NCI-H2171 treated with DMSO at 0.1 percent for 48 hours (cell line): ENCODE measurements around the gene ARL8B.
"Not testable (repeated sequence)": the region's sequence is repeated elsewhere in the genome, so short reads cannot be mapped to it uniquely, and the experiment has no call there.

Experiments used
- DNase-seq: peaks from one replicate; lab custom pipeline; 2025; lab: John Stamatoyannopoulos, UW

The ARL8B gene

DNA sequence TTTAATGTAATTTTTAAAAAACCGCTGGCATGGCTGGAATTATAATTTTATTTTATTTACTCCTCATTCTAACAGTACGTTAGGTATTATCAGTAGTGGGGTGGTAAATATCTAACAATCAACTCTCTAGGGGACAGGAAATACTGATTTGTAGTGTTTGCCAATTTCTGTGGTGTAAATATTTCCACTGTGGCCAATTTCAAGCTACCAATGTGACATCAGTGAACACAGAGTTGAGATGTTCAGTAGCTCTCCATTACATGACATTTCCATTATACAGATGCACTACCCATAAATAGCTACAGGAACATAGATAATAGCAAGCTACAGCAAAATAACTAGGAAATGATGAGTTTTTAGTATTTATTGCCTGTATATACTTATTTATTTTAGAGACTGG, 10.0 kb upstream of the ARL8B start:
- DNase-seq, result no peak

DNA sequence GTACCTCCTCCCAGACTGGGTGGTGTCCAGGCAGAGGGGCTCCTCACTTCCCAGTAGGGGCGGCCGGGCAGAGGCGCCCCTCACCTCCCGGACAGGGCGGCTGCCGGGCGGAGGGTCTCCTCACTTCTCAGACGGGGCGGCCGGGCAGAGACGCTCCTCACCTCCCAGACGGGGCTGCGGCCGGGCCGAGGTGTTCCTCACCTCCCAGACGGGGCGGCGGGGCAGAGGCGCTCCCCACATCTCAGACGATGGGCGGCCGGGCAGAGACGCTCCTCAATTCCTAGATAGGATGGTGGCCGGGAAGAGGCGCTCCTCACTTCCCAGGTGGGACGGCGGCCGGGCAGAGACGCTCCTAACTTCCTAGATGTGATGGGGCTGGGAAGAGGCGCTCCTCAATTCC, 8.4 kb upstream of the ARL8B start:
- not testable (repeated sequence) for DNase-seq

DNA sequence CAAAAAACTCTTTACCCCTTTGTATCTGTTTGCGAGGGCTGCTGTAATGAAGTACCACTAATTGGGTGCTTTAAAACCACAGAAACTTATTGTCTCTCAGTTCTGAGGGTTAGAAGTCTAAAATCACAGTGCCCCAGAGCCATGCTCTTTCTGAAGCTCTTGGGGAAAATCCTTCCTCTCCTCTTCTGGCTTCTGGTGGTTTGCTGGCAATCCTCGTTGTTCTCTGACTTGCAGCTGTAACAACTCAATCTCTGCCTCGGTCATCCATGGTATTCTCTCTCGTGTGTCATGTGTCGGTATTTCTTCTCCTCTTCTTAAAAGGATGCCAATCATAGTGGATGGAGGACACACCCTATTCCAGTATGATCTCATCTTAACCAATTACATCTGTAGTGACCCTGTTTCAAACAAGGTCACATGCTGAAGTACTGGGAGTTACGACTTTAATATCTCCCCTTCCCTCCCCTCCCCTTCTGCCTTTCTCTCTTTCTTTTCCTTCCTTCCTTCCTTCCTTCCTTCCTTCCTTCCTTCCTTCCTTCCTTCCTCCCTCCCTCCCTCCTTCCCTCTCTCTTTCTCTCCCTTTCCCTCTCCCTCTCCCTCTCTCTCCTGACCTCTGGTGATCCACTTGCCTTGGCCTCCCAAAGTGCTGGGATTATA, 6.5 kb upstream of the ARL8B start:
- DNase-seq, result no peak

DNA sequence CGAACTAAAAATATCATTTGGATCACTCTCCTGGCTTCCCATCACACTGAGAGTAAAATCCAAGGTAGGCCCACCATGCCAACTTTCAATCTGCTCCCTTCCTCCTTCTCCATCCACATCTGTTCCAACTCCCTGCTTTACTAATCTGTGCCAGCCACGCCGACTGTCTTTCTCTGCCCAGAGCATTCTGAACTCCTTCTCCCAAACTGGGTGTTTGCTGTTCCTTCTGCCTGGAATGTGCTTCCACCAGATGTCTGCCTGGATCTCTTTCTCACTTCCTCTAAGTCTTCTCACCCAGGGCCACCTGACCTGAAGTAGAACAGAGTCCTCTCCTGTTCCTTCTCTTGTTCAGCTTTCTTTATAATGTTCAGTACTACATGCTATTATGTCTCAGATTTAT, 5.6 kb upstream of the ARL8B start:
- DNase-seq, result no peak

DNA sequence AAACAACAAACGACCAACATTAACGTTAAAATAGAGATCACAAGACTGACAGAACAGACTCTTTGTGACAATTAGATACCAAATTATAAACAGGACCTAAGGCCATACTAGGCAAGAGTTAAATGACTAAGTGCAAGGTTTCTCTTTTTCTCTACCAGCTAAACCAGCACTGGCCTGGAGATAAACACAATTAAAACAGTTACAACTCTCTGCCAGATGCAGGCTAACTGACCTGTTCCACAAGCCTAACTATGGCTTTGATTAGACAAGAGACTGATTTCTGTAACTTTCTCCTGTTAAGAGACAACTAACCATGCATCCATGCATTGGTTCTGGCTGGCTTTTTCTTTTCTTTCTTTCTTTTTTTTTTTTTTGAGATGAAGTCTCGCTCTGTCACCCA, 1.6 kb upstream of the ARL8B start:
- DNase-seq, result no peak

DNA sequence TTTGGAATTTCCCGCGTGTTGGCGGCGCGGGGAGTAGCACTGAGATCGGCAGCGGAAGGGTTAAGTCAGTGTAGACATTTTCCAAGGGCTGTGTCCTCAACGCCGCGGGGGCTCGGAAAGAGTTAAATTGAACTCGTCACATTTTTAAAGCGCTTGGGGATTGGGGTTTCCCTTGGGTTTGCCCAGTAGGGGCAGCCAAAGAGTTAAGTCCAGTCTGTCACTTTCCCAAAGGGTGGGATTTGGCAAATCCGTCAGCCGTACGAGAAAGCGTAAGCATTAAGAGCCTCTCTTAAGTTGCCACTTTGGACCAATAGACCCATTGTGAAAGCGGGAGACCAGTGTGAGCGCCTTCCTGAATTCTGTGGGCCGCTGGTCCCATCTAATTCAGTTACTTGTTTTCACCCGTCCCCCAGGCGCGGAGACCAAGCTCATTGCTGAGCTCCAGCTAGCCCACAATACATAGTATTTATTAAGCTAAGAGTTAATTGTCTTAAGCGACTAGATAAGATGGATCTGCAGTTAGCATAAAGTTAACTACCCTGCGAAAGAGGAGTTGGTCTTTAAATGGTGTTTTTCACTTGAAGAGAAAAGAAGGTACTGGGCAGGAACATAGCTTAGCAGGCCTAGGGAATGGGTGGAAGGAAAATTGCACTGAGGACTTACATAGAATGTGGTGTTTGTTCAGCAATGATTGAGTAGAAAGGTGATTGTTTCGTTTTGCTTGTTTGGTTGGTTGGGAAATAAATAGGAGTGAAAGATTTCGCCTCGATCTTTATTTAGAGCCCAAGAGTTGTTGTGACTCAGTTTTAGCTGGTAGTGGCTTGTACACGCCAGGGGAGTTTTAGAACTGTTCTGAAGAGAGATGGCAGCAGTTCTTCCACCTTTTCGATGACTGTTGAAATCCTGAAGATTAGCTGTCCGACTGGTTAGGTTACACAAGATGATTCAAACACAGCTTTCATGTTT, 932 bp downstream of the ARL8B start:
- DNase-seq, result no peak

DNA sequence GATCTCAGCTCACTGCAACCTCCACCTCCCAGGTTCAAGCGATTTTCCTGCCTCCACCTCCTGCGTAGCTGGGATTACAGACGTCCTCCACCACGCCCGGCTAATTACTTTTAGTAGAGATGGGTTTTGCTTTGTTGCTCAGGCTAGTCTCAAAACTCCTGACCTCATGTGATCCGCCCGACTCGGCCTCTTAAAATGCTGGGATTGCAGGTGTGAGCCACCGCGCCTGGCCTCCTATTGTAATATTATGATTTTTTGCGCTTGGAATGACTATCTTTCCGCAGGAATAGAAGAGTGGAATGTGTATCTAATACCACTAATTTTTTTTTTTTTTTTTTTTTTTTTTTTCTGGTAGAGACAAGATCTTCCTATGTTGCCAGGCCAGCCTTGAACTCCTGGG, 1.8 kb downstream of the ARL8B start:
- no peak for DNase-seq

DNA sequence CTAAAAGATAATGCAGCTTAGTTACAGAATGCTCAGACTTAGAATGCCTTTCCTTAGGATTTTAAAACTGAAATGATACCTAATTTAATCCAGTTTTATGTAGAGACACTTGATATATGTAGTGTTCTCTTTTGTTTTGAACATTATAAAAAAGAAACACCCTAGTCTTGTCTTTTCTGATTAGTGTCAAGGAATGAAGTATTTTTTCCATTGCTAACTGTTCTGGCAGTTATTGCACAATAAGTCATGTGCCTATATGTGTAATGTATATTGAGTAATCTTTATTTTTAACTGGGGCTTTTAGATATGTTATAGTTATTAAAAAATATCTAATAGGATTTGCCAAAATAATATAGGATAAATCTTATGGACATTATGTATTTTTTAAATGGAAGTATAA, 4.5 kb downstream of the ARL8B start:
- no peak for DNase-seq

DNA sequence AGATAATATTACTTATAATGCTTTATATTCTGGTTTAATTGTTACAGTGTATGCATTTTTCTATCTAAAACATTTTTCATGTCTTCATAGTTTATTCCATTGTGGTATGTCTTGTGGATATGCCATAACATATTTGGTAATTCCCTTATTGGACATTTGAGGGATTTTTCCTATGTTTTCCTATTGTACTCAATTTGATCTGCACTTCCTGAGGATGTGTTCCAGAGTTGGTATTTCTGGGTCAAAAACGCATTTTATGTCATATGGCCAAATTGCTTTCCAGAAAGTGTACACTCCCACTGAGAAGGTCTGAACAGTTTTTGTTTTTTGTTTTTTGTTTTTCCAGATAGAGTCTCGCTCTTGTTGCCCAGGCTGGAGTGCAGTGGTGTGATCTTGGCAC, 6.8 kb downstream of the ARL8B start:
- DNase-seq, result no peak

DNA sequence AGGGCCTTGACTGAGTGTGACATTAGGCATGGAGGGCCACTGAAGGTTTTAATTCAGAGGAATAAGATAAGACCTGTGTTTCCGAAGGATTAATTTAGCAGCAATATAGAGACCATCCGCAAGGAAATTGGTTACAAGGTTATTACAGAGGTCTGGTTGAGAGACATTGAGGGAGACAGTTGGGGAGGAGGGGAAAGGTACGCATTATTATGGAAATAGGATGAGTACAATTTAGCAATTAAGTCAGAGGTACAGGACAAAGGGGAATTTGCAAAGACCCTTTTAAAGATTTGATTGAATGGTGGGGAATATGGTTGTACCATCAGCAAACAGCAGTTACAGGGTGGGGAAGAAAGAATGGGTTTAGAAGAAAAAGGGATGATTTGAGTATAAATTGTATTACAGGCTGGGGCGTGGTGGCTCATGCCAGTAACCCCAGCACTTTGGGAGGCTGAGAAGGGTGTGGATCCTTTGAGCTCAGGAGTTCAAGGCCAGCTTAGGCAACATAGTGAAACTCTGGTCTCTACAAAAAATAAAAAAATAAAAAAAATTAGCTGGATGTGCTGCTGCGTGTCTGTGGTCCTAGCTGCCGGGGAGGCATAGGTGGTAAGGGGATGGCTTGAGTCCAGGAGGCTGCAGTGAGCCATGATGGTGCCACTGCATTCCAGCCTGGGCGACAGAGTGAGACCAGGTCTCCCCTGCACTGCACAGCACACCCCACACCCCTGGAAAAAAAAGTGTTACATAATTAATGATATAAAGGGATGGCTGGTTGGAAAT, 11.3 kb downstream of the ARL8B start:
- no peak for DNase-seq

DNA sequence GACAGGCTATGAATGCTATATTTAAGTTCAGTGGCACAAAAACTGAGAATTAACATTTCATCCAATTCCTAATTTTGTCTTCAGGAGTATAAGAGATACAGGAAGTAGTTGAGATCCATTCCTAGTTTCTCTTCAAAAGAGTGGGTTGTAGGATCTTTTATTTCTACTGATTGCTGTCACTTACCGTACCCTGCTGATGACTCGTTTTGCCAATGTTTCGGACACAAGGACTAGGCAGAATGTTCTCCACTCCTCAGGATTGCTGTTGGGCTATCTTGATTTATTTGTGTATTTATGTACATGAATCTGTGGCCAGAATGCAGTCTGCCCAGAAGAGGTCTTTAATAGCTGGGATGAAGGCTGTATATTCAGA, 11.9 kb downstream of the ARL8B start:
- no peak for DNase-seq

DNA sequence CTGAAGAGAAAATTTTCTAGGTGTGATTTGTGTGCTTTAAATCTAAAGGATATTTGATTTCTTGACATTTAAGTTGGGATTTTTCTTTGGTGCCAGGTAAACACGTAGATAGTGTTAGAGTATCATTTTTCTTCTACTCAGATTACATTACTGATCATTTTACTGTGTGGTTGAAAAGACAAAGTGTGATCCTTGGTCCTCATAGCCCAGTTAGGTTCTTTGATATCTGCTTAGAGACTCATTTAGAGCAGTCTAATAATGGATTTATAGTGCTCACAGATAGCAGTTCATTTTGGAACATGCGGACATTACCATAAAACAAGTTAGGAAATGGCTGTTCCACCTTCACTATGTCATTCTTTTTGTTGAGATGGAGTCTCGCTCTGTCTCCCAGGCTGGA, 12.4 kb downstream of the ARL8B start:
- DNase-seq, result no peak

DNA sequence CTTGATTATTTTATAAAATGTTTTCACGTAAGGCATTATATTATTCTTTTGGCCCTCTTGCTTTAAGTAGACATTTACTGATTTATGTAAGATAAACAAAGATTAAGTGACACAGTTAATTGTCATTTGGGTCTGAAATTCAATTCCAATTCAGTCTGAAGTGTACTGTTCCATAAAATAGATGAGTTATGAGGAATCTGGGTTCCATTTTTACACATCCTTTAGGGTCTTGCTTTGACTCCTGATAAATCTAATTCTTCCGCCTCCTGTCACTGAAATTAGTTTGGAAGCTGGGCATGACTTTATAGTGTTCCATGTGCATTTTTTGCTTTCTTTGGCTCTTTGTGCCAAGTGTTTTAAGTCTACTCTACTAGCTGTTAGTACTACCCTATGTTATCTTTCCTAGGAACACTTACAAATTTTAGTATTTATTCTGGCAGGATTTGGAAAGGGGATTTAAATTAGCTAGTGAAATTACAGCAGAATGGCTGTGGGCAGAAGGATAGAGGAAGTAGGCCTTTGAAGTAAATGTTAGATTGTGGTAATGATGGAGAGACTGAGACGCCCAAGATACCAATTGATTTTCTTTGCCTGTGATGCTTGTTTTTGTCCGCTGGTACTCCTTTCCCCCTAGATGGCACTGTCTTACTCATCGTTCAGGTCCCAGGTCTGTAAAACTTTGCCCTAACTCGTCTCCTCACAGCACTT, 14.3 kb downstream of the ARL8B start:
- no peak for DNase-seq

DNA sequence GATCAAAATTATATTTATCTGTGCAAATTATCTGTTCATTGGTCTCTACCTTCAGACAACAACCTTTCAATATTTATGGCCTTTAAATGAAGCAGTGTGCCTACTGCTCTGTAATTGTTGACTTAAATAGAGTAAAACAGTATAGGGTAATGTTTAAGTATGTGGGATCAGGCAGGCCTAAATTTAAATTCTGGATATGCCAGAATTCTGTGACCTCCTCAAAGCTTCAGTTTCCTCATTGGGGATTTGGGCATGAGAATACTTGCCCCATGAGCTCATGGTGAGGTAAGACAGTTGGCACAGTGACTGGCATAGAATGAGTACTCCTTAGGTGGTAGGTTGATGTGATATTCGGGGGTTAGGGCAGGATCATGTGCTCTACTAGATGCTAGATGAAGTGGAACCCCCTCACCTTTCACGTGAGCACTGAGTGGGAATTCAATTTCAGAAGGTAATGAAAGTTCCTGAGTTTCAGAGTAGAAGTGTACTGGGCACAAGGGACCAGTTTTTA, 14.9 kb downstream of the ARL8B start:
- DNase-seq, result no peak

DNA sequence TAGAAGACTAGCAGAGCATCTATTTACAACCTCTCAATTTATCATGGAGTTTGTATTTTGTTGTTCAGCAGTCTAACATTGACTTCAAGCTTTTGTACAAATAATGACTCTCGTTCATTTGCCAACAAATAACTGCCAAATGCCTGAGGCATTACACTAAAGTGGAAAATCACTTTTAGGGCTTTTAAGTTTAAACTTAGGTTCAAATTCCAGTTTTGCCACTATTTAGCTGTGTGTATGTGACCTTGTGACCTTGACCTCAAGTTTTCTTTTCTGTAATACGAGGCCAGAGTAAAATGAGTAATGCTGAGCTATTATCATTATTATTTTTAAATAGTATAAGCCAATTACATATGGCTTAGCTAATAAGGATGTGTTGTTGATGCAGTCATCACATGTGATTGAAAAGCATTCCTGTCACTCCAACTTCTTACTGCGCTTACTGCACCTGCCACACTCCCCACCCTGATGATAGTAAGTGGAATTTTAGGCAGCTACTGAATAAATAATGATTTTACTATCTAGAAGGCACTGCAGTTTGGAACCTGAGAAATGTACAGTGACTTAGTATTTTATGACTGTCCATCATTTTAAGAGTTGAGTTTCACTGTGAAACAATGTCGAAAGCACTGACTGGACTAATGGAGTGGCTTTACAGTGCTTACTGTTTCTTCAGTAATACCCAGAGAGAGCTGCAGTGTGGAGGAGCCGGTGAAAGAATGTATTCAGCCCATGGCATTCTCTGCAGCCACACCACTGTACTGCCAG, 16.3 kb downstream of the ARL8B start:
- no peak for DNase-seq

DNA sequence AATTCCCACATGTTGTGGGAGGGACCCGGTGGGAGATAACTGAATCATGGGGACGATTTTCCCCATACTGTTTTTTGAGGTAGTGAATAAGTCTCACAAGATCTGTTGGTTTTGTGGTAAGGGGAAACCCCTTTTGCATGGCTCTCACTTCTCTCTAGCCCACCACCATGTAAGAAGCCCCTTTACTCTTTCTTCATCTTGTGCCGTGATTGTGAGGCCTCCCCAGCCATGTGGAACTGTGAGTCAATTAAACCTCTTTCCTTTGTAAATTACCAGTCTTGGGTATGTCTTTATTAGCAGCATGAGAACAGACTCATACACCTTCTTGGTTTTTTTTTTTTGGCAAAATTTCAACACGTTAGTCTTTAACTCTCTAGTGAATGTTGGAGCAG, 18.1 kb downstream of the ARL8B start:
- no peak for DNase-seq

DNA sequence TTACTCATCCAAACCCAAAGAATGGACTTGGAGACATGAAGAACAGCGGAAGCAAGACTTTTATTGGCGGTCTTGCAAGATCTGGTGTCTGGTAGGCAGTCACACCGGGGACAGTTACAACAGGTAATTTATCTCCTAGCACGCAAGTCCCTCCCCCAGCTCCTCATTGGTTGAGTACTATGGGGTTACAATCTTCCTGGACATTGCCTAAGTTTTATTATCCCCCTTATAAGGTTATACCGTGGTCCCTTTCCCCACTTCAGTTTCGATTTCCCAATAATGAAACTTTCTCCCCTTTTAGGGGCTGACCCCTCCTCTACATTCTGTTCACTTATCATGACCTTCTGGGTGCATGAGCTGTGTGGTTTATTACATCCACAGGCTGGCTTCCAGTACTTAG, 18.7 kb downstream of the ARL8B start:
- DNase-seq, result no peak

DNA sequence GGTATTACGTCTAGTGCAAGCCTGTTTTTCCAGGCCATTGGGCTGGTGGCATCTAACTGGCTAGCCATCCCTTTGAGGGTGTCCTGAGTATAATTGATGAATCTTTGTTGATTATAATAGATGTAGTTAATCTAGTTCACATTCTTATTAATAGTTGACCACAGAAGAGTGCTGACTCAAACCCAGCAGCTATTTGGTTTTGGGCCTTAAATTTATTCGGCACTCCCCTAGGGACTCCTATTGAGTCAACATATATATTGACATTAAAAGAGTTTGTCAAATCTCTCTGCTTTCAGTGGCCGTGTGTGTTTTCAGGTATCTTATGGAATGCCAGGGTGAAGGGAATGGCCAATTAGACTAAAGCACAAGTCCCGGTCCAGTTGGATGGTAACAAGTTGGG, 19.7 kb downstream of the ARL8B start:
- DNase-seq, result no peak

DNA sequence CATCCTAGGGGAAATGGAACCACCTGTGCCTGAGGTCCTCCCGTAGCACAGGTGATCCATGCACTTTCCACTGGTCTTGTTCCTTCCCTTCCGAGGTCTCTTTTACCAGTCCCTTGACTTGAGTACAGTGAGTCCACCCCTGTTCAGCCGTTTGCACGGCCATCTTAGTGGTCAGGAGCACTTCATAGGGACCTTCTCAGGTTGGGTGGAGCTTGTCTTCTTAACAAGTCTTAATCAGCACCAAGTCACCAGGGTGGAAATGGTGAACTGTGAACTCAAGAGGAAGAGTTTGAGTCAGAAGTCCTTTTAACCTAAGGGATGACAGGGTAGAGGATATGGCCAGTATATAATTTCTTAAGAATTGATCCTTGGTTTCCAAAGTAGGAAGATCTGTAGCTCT, 21.4 kb downstream of the ARL8B start:
- no peak for DNase-seq

DNA sequence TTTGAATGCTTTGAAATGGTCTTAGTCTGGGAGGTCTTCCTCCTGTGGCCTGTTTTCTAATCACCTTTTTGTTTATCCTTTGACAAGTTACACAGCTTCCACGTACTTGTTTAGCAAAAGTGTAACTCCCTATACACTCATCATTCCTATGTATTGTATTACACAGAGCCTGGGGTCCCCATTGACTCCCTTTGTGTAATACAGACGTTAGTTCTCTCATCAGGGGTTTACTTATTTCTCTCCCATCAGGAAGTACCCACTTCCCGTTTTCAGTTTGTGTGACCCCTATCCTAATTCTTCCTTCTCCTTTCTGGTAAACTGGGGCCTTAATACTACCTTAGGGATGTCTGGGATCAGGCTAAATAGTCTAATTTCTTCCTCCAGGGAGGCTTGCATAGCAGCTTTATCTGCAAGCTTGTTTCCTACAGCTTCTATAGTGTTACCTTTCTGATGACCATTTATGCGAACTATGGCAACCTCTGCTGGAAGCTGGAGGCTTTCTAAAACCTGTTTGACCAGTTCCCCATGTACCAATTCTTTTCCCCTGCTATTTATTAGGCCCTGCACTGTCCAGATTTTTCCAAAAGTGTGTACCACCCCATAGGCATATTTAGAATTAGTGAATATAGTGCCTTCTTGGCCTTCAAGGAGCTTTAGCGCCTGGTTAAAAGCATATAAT, 22.4 kb downstream of the ARL8B start:
- no peak for DNase-seq

DNA sequence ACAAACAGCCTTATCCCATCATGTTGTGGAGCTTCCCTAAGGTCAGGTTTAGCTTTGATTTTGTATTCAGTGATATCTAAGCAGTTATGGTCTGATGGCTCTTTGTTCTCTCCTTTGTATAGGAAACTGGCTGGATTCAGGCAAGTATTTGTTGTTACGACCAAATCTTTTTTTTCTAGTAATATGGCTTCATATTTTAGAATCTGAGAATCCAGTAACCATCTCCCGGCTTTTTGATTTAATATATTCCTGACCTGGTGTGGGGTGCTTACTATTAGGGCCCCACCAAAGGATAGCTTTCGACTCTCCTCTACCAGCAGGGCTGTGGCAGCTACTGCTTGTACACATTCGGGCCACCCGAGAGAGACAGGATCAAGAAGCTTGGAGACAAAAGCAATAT, 23.0 kb downstream of the ARL8B start:
- no peak for DNase-seq
